ENCODE data around the gene FBN1. TPM values are rescaled to one million over a fixed set of nuclear protein-coding genes. Genes with fewer than 3 reads are reported as not detected.

FBN1 gene
- total RNA-seq, 6 donors from 2014 or later, result 20.3 to 159 (median 44.3) TPM

GRCh38 chr15:48414015-48414414 is 231.5 kb downstream of the FBN1 start:
- no peaks in the 10 kb centered on the region for H3K27me3 ChIP-seq
- peaks cover 0 to 2% (median 0%) of the 10 kb centered on the region in 4 donors for H3K36me3 ChIP-seq
- H3K27ac ChIP-seq, result no peak overlapping the region
- DNase-seq (no peak), ATAC-seq (ENCODE audit: low FRiP score in 2 of 2) (peak in 1 of 2 donors; percentile 38)
- H3K9me3 ChIP-seq, result no peaks in the 10 kb centered on the region
- TF ChIP-seq POLR2AphosphoS5 (IDR thresholded peaks at IDR 0.05) (no peak), EP300 (IDR thresholded peaks at IDR 0.05) (no peak), POLR2A (IDR thresholded peaks at IDR 0.05) (no peak), CTCF (IDR thresholded peaks at IDR 0.05) (no peak)
- 64 to 67% methylated on average over 3 of the region's 3 CpGs for WGBS, 2 donors
- peaks cover 6 to 22% (median 11%) of the 10 kb centered on the region in 4 donors for H3K4me1 ChIP-seq
- no peak overlapping the region for H3K4me3 ChIP-seq

- no peaks in the 10 kb centered on the region for H3K27me3 ChIP-seq
- WGBS, 2 donors, result 59 to 60% methylated on average over 6 of the region's 6 CpGs
- H3K4me1 ChIP-seq, result peaks cover 6 to 22% (median 10%) of the 10 kb centered on the region in 4 donors
- H3K9me3 ChIP-seq, result no peaks in the 10 kb centered on the region
- no peak overlapping the region for H3K4me3 ChIP-seq
- DNase-seq, result no peak
- ATAC-seq (ENCODE audit: low FRiP score in 2 of 2), result peak in 1 of 2 donors; percentile 43
- TF ChIP-seq POLR2A (IDR thresholded peaks at IDR 0.05) (no peak), POLR2AphosphoS5 (IDR thresholded peaks at IDR 0.05) (no peak), EP300 (IDR thresholded peaks at IDR 0.05) (no peak), CTCF (IDR thresholded peaks at IDR 0.05) (no peak)
- H3K36me3 ChIP-seq, result peaks cover 0 to 2% (median 0%) of the 10 kb centered on the region in 4 donors
- no peak overlapping the region for H3K27ac ChIP-seq
Observed at GRCh38 chr15:48413304-48413703, 232.2 kb downstream of the FBN1 start.

DNA sequence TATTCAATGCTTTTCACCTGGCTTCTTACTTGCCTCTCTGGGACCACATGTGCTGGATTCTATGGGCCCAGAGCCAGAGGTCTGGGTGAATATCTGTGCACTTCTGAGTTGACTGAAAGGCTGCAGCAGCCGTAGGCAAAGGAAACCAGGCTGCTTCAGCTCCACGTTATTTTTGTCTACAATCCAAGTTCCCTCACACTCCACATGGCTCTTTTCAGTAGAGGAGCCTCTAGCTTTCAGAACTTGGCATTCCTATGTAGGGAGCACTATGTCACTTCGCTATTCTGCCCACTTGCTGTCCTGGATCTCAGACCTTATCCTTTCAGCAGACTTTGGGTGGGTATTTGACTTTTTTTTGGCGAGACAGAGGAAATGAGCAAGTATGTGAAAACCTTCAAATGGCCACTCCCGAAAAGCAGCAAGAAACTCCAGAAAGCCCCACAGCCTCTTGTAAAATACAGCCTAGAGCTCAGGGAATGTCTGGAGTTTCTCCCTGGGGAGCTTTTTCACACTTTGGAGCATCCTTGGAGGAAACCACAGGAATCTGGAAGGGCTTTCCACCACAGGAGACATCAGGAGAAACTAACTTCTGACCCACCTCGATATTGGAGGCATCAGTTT is 233.4 kb downstream of the FBN1 start:
- peak; percentile 16 to 38 for ATAC-seq (ENCODE audit: low FRiP score in 2 of 2)

GRCh38 chr15:48409623-48410022 is 235.9 kb downstream of the FBN1 start:
- no peaks in the 10 kb centered on the region for H3K36me3 ChIP-seq
- TF ChIP-seq CTCF (IDR thresholded peaks at IDR 0.05) (no peak), POLR2AphosphoS5 (IDR thresholded peaks at IDR 0.05) (no peak), POLR2A (IDR thresholded peaks at IDR 0.05) (no peak), EP300 (IDR thresholded peaks at IDR 0.05) (no peak)
- peaks cover 6 to 22% (median 10%) of the 10 kb centered on the region in 4 donors for H3K4me1 ChIP-seq
- H3K4me3 ChIP-seq, result no peak overlapping the region
- 87 to 94% methylated on average over 2 of the region's 2 CpGs for WGBS, 2 donors
- ATAC-seq (ENCODE audit: low FRiP score in 2 of 2) (no peak), DNase-seq (no peak)
- H3K27me3 ChIP-seq, result no peaks in the 10 kb centered on the region
- H3K27ac ChIP-seq, result no peak overlapping the region
- no peaks in the 10 kb centered on the region for H3K9me3 ChIP-seq

More for the DNA sequence above, 233.4 kb downstream of the FBN1 start:
- no peaks in the 10 kb centered on the region for H3K9me3 ChIP-seq
- 61 to 68% methylated on average over 6 of the region's 6 CpGs for WGBS, 2 donors
- H3K27me3 ChIP-seq, result no peaks in the 10 kb centered on the region
- peaks cover 0 to 2% (median 0%) of the 10 kb centered on the region in 4 donors for H3K36me3 ChIP-seq
- TF ChIP-seq CTCF (IDR thresholded peaks at IDR 0.05), result no peak
- peaks cover 6 to 22% (median 10%) of the 10 kb centered on the region in 4 donors for H3K4me1 ChIP-seq
- DNase-seq, result no peak
- H3K4me3 ChIP-seq, result no peak overlapping the region
- H3K27ac ChIP-seq, result peak overlapping the region in 1 of 4 donors; percentile 12

GRCh38 chr15:48408327-48408726 is 237.2 kb downstream of the FBN1 start:
- DNase-seq, result no peak
- H3K27ac ChIP-seq, result no peak overlapping the region

More at GRCh38 chr15:48408327-48408726, 237.2 kb downstream of the FBN1 start:
- Histone ChIP-seq H3K4me1 (peaks cover 3 to 15% (median 5%) of the 10 kb centered on the region in 4 donors), H3K36me3 (no peaks in the 10 kb centered on the region), H3K27me3 (no peaks in the 10 kb centered on the region), H3K9me3 (no peaks in the 10 kb centered on the region), H3K4me3 (no peak overlapping the region)
- no peak for ATAC-seq (ENCODE audit: low FRiP score in 2 of 2)
- no peak for TF ChIP-seq EP300 (IDR thresholded peaks at IDR 0.05)
- no peak for TF ChIP-seq POLR2AphosphoS5 (IDR thresholded peaks at IDR 0.05)
- no peak for TF ChIP-seq POLR2A (IDR thresholded peaks at IDR 0.05)

Data from upper lobe of left lung (tissue), 6 donors.